H54 (cell line): ENCODE data around the gene TIPARP.
A peak's percentile ranks its signal among the peaks of the same experiment; 100 is the strongest.

ENCODE experiments used
- DNase-seq: peaks from one replicate; pipeline ENCODE4 v3.0.0; 2011; ENCODE audit warnings: low spot score, mixed read lengths; ENCODE audit not compliant: insufficient read length
- FAIRE-seq: peaks from 3 replicates; lab custom pipeline; 2011; peaks lifted over from hg19 to GRCh38; lab: Jason Lieb, UNC
- POLR2A ChIP-seq: IDR thresholded peaks from 2 replicates; pipeline ENCODE4 v1.6.1; 2011; ENCODE audit warnings: low read depth, mild to moderate bottlenecking, low read length

Gene TIPARP

DNA sequence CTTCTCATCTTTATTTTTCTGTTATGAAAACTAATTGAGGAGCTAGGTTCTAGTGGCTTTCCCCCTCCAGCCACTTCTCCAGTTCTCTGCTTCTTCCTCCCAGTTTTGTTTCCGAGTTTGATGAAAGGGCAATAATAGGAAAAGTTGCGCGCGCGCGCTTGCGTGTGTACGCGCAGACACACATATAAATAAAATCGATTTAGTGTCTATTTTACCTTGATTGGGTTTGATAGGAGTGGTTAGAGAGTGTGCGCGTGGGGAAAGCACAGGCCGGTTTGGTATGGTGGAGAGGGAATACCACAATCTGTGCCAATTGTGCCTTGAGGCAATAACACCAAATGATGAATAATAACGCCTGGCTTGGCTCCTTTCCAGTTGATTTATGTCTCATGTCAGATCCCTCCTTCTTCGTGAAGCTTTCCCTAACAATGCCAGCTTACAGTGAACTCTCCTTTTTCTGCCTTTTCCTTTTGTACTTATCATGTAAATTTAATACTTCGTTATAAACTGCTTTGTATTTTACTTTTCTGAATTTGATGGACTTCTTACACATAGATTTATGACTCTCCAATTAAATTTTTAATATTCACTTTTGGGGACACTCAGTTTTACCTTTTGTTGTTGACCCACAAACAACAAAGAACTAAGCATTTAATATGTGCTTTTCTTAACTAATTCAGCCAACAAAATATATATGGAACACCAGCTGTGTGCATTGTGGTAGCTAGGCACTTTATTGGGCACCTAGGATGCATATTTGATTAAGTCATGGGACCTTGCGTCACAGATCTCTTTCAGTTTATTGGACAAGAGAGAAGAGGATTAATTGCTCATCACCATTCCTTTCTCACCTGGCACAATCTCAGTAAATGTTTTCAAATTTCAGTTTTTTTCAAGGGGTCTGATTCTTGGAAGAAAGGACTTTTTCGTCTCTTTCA lies 1.7 kb downstream of the TIPARP start:
- DNase-seq: no peak
- TF ChIP-seq POLR2A: no peak

DNA sequence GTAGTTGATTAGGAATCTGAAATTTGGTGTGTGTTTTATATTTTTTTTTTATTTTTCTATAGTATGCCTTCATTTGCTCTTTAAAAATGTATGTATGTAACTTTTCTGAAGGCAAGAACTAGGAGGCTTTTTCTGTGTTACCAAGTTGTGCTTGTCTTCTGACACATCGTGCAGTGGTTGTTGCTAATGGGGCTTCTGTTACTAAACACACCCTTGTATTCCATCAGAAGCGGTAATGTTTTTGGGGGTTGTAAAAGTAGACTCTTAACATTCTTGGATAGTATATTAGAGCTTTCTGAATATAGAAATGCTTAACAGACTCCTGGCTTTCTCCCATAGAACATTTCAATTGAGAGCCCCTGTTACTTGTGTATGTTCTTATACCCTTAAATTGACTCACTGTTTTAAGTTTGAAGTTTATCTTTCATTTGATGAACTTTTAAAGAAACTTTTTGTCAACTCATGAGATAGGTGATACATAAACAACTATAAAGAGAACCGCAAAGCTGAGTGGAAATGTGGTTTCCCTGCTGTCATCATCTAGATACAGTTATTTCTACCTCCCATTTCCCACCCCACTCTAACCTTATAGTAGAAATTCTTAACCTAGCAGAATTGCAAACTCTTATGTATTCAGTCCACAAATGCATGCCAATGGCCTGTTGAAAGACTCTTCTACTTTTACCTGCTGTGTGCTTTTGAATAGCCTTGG lies 2.5 kb downstream of the TIPARP start:
- TF ChIP-seq POLR2A: no peak
- no peak for DNase-seq
- no peak for FAIRE-seq

More for the DNA sequence above, 1.7 kb downstream of the TIPARP start:
- peak; percentile 96 for FAIRE-seq

DNA sequence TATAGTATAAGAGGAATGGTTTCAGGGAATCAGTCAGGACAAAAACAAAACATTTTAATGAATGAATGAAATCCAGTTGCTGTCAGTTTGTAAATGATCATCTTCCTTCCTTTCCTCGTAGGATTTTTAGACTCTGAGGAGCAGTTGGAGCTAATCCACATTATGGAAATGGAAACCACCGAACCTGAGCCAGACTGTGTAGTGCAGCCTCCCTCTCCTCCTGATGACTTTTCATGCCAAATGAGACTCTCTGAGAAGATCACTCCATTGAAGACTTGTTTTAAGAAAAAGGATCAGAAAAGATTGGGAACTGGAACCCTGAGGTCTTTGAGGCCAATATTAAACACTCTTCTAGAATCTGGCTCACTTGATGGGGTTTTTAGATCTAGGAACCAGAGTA lies 3.1 kb downstream of the TIPARP start:
- no peak for TF ChIP-seq POLR2A
- FAIRE-seq: no peak
- no peak for DNase-seq

DNA sequence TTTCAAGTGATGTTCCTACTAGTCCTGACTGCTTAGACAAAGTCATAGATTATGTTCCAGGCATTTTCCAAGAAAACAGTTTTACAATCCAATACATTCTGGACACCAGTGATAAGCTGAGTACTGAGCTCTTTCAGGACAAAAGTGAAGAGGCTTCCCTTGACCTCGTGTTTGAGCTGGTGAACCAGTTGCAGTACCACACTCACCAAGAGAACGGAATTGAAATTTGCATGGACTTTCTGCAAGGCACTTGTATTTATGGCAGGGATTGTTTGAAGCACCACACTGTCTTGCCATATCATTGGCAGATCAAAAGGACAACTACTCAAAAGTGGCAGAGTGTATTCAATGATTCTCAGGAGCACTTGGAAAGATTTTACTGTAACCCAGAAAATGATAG lies 3.8 kb downstream of the TIPARP start:
- no peak for DNase-seq
- no peak for FAIRE-seq
- no peak for TF ChIP-seq POLR2A

DNA sequence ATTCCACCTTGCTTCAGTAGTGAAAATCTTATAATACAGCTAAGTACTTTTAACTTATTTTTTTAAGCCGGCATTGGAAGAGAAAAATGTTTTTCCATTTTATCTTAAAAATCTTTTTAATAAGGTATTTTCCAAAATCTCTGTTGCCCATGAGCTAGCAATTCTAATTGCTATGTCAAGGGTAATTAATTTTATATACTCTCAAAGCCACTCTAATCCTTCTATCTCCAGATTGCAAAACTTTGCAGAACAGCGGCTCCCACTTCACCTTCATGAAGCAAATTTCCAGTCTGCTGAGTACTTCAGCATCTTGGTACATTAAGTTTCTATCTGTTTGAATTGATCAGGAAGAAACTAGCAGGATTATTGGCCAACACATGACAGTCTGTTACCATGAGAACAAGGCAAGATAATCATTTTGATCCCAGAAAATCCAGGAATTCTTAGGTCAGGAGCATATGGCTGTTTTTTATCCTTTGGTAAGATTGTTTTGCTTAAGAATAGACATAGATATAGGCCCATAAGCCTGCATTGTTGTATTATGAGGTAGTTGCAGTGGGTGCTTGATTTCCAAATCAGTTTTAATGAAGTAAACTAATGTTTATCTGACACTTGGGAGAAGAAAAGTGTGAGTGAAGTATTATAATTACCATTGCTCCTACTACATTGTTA lies 6.0 kb downstream of the TIPARP start:
- no peak for DNase-seq
- no peak for TF ChIP-seq POLR2A

DNA sequence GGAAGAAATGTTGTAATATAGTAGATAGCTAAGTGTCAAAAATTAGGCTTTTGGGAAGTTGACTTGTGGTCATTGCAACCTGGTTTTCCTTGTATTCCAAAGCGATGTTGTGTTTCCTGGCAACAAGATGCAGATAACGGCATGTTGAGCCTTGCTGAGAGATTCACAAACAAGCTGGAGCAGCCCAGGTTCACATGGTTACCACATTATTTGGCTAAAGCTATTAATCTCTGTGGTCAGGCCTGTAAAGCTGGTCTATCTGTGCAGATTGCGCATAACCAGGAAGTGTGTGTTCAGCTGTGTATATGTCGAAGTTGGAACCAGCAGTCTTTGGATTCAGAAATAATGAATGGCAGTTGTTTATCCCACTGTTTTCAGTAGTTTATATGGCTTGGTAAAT lies 6.6 kb downstream of the TIPARP start:
- peak; percentile 15 for FAIRE-seq
- TF ChIP-seq POLR2A: no peak
- no peak for DNase-seq

More for the DNA sequence above, 6.0 kb downstream of the TIPARP start:
- no peak for FAIRE-seq

DNA sequence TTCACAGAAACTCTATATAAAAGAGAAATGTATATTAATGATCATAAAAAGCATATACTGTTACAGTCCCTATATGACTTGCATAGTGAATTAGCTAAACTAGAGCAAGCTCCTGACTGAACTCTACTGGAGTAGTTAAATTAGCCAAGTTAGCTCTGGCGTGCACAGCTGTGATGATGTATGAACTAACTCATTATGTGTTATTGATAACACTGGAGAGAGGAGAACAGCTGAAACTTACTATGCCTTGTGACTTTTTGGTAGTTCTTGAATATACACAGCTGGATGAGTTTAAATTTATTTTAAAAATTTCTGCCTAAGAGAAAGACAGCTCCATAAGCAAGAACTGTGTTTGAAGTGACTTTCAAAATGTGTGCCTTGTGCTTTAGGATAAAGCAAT lies 8.1 kb downstream of the TIPARP start:
- FAIRE-seq (no peak), DNase-seq (no peak)
- no peak for TF ChIP-seq POLR2A

DNA sequence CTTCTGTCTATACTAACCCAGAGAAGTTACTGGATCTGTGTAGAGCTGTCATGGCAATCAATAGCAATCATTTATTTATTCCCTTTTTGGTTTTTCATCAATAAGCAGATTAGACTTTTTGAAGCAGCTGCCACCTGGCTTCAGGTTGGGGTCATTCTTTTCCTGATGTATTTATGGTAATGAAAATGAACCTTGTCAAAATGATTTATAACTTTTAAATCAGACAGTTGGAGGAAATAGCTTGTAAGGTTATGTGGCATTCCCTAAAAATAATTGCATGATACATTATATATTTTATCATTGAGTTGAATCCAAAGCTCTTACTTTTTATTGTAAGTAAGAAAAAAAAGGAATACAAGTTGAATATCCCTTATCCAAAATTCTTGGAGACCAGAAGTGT lies 8.6 kb downstream of the TIPARP start:
- FAIRE-seq: no peak
- no peak for TF ChIP-seq POLR2A
- DNase-seq: no peak

DNA sequence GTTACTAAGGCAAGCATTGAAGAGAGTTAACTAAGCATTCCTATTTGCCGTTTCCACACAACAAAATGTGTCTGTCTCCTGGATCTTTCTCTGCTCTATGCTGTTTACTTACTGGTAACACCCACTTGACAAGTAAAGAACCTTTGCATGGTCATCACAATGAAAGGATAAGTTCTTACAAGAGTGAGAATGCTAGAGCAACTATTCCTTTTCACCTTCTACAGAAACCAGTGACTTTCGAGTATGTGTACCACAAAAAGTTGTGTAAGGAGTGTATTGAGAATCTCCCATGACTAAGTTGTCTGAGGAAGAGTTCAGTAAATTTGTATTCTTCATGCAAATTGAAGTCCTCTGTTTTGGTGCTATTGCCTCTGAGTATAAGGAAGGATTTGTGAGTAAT lies 10.8 kb downstream of the TIPARP start:
- no peak for TF ChIP-seq POLR2A
- FAIRE-seq: peak; percentile 84
- DNase-seq: no peak

DNA sequence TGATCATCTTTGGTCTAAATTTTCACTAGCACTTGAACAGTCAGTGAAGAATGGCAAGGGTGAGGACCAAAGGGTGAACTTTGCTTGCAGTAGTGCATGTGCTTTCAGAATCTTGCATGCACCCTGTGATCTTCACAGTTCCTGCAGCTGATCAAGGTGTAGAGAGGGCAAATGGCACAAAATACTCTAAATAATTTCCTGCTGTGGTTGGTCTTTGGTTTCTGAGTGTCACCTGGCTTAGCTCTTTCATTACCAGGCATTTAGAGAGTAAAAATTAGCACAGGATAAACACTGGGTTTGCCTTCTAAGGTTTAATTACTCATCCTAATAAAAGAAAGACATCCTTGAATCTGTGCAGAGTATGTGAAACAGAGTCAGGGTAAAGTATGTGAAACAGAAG lies 11.4 kb downstream of the TIPARP start:
- no peak for TF ChIP-seq POLR2A
- DNase-seq (no peak), FAIRE-seq (no peak)

DNA sequence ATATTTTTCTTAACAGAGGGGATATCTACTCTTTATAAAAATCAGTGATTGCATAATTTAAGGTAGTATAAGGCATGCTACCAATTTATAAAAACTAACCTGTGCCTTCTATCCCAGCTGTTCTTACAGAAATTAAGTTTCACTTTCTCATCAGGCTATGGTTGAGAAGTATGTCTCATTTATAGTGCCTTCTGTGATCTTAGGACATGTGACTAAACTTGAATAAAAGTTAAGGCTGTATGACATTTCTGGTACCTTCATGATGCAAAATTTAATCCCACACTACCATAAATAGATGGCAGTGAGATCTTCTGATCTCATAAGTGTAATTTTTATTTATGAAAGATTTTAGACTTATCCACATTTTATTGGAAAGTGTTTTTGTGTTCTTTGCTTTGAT lies 12.6 kb downstream of the TIPARP start:
- TF ChIP-seq POLR2A: no peak
- FAIRE-seq (peak; percentile 20), DNase-seq (no peak)

DNA sequence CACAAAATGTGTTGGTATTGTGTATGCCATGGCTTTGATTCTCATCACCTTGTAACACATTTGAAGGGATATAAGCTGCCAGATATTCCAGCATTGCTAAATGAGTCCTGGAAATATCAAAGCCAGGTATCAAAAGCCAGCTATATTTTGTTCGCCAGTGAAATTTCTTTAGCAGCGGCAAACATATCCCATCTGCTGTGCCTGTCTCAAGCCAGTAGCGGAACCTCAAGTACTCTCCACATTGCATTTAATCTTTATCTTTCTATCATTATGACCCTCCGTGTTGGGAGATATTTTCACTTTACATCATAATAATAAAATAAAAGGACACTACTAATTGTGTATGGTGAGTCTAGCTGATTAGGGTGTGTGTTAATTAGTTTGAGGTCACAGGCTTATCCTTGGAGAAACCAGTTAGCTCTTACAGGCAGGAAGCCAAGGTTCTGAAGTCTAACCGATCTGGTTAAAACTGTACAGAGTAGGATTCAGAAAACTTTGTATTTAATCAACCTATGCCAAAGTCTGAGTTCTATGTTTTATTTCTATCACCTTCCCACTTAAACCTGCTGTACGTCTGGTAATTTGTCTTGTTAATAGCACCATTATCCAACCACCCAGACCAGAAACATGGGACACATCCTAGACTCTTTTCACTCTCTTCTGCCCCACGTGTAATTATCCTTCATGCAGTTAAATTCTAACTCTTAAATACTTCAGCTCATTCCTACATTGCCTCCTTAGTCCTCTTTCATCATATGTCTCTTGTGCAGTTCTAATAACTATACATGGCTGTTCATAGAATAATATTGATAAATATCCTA lies 14.5 kb downstream of the TIPARP start:
- peak; percentile 55 for FAIRE-seq

DNA sequence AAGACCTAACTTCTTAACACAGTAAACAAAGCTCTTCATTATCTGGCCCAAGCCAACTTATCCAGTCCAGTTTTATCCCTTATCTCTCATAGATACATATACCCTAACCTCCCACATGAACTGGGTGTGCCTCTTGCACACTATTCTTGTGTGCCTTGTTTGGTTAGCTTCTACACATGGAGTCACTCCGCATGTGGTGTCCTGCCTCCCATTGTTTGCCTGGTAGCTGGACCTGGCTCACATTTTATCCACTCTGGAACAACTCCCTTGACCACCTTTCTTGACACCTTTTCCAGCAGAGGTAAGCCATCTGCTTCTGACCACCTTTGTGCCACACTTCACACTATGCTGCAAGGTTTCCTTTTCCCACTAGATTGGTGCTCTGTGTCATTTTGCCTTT lies 15.2 kb downstream of the TIPARP start:
- no peak for DNase-seq
- peak; percentile 67 for FAIRE-seq
- TF ChIP-seq POLR2A: no peak

More for the DNA sequence above, 14.5 kb downstream of the TIPARP start:
- TF ChIP-seq POLR2A: no peak
- no peak for DNase-seq
